Activated T-cell treated with anti-CD3 and anti-CD28 coated beads, Interleukin-2, amount 50 U/mL, for 72 hours (primary cell): Measurements from ENCODE around the gene ASAP2. TPM values are rescaled to one million over a fixed set of nuclear protein-coding genes. Genes with fewer than 3 reads are reported as not detected.

Experiments used
- ATAC-seq, 2 donors: fragments of 150-1000 bp; cut with Tn5 transposase; replicated peaks in 1 of 2; 2 replicates each; pipeline ENCODE4 v1.10.0; 2021; ENCODE audit warnings: moderate library complexity in 2 of 2, mild to moderate bottlenecking in 1 of 2
- DNase-seq, 2 donors: peaks; one replicate each; pipeline ENCODE4 v3.0.0; 2021 to 2022; ENCODE audit warnings: mixed read lengths in 1 of 2
- H3K27ac Mint-ChIP-seq: one replicate; pipeline ENCODE4 v1.8.0; 2022; ENCODE audit warnings: mild to moderate bottlenecking, moderate library complexity, mixed read lengths
- H3K27me3 Mint-ChIP-seq: one replicate; pipeline ENCODE4 v1.8.0; 2022; ENCODE audit warnings: low read depth, mixed read lengths
- H3K36me3 Mint-ChIP-seq, 2 donors: one replicate each; pipeline ENCODE4 v1.8.0; 2022; ENCODE audit warnings: mixed read lengths in 2 of 2, mild to moderate bottlenecking in 1 of 2; ENCODE audit not compliant: insufficient read depth in 2 of 2
- H3K4me1 Mint-ChIP-seq: one replicate; pipeline ENCODE4 v1.8.0; 2022; ENCODE audit warnings: low read depth, mixed read lengths
- H3K4me3 Mint-ChIP-seq, 2 donors: one replicate each; pipeline ENCODE4 v1.8.0; 2022; ENCODE audit warnings: mild to moderate bottlenecking in 2 of 2, mixed read lengths in 2 of 2, moderate library complexity in 2 of 2
- H3K9me3 Mint-ChIP-seq, 2 donors: one replicate each; pipeline ENCODE4 v1.8.0; 2022; ENCODE audit warnings: mixed read lengths in 2 of 2
- total RNA-seq, 2 donors: library from RNA; stranded (reverse); gene quantifications; one replicate each; pipeline ENCODE4 v1.2.3, GENCODE V29; 2022

Gene ASAP2
- total RNA-seq, 2 donors from 2014 or later: 0.10 to 0.42 TPM

DNA sequence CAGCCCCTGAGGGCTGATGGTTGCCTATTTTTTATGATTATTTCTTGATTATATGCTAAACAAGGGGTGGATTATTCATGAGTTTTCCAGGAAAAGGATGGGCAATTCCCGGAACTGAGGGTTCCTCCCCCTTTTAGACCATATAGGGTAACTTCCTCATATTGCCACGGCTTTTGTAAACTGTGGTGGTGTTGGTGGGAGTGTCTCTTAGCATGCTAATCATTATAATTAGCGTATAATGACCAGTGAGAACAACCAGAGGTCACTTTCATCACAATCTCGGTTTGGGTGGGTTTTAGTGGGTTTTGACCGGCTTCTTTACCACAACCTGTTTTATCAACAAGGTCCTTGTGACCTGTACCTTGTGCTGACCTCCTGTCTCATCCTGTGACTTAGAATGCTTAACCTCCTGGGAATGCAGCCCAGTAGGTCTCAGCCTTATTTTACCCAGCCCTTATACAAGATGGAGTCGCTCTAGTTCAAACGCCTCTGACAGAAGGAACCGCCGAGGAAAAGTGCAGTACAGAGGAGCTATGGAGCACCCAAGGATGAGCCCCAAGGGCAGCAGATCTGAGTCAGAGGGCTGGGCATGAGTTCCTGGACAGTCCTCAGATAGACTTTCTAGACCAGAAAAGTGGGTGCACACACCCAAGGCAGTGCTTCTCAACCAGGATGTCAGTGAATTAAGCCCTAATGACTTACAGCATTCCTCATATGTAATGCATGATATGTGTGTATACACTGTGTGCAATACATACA lies 37.1 kb upstream of the ASAP2 start:
- Mint-ChIP-seq H3K27me3 (peaks cover 13% of the 10 kb centered on the region), H3K4me3 (no peak overlapping the region), H3K9me3 (no peaks in the 10 kb centered on the region), H3K27ac (no peak overlapping the region), H3K36me3 (no peaks in the 10 kb centered on the region), H3K4me1 (no peaks in the 10 kb centered on the region)
- ATAC-seq (no peak), DNase-seq (no peak)

DNA sequence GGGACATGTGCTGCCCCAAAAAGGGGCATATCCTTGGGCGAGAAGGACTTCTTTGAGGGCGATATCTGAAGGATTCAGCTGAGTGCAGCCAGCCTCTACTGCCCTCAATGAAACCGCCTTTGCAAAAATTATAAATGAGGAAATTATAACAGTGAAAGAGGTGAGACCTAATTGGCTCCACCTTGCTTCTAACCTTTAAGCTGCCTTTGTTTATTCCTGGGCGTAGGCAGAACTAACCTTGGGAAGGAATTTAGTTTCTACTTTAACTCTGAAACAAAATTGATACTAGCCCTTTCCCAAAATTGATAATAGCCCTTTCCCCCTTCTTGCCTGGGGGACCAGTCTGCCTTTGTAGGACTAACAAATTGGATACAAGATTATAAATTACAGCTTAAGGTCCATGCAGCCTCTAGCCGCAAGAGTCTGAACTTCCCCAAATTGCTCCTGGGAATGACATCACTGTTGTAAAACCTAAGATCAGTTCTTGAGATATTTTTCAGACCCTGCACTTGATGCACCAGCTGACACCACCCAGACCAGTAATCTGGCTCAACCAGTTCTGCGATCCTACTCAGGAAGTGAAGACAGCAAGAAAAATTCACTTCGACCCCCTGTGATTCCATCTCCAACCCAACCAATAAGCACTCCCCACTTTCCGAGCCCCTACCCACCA lies 36.0 kb upstream of the ASAP2 start:
- ATAC-seq (no peak), DNase-seq (no peak)
- no peaks in the 10 kb centered on the region for H3K4me1 Mint-ChIP-seq
- no peak overlapping the region for H3K27ac Mint-ChIP-seq
- H3K27me3 Mint-ChIP-seq: peaks cover 13% of the 10 kb centered on the region
- H3K9me3 Mint-ChIP-seq: no peaks in the 10 kb centered on the region
- H3K4me3 Mint-ChIP-seq: no peak overlapping the region
- H3K36me3 Mint-ChIP-seq: no peaks in the 10 kb centered on the region

DNA sequence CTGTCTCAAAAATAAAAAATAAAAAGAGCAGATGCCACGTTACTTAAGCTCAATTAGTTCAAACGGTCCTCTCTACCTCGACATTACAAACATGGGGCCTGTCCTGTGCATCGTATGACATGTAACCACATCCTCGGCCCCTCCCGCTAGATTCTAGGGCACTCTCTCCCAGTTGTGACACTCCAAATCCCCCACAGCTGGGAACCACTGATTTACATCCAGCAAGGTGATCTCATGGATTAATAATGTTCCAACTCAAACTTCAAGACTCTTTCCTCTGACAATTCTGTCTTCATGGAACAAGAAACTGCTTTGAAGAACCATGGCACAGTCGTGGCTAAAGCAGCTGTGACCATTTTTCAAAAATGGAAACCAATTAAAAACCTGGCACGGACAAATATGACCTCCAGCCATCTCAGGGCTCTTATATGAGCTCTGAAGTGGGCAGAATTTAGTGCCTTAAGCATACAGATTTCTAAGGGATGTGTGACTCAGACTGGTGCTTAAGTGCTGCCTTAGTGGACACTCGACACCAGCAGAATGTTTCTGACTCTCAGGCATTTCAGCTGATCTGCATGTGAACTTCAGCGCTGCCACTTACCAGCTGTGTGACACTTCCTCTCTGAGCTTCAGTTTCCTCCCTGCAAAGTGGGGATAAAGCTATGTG lies 31.7 kb upstream of the ASAP2 start:
- Mint-ChIP-seq H3K4me3 (no peak overlapping the region), H3K27ac (no peak overlapping the region), H3K27me3 (peaks cover 7% of the 10 kb centered on the region), H3K4me1 (no peaks in the 10 kb centered on the region), H3K36me3 (no peaks in the 10 kb centered on the region), H3K9me3 (no peaks in the 10 kb centered on the region)
- ATAC-seq (no peak), DNase-seq (no peak)

DNA sequence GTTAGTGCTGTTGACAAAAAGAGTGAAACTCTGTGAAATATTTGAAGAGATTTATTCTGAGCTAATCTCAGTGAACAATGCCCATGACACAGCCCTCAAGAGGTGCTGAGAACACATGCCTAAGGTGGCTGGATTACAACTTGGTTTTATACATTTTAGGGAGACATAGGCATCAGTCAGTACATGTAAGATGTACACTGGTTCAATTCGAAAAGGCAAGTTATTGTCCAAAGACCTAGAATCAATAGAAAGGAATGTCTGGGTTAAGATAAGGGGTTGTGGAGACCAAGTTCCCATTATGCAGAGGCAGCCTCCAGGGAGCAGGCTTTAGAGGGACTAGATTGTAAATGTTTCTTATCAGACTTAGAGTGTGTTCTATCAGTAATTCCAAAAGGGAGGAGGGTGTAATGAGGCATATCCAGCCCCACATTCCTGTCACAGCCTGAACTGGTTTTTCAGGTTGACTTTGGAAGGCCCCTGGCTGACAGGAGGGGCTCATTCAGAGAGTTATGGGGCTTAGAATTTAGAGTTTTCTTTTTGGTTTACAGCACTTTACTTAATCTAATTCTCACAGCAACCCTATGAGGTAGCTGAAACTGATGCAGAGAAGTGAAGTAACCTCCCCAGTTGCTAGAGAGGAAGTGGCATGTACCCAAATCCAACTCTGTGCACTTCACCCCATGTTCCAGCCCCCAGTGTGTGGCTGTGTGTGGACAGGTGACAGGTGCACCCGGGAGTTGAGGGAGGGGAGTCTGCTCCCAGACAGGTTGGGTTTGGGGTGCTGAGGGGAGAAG lies 28.3 kb upstream of the ASAP2 start:
- no peak overlapping the region for H3K4me3 Mint-ChIP-seq
- H3K9me3 Mint-ChIP-seq: no peaks in the 10 kb centered on the region
- ATAC-seq (no peak), DNase-seq (no peak)
- H3K27ac Mint-ChIP-seq: no peak overlapping the region
- no peaks in the 10 kb centered on the region for H3K4me1 Mint-ChIP-seq
- peaks cover 8% of the 10 kb centered on the region for H3K27me3 Mint-ChIP-seq
- H3K36me3 Mint-ChIP-seq: peaks cover 0 to 2% of the 10 kb centered on the region in 2 donors

DNA sequence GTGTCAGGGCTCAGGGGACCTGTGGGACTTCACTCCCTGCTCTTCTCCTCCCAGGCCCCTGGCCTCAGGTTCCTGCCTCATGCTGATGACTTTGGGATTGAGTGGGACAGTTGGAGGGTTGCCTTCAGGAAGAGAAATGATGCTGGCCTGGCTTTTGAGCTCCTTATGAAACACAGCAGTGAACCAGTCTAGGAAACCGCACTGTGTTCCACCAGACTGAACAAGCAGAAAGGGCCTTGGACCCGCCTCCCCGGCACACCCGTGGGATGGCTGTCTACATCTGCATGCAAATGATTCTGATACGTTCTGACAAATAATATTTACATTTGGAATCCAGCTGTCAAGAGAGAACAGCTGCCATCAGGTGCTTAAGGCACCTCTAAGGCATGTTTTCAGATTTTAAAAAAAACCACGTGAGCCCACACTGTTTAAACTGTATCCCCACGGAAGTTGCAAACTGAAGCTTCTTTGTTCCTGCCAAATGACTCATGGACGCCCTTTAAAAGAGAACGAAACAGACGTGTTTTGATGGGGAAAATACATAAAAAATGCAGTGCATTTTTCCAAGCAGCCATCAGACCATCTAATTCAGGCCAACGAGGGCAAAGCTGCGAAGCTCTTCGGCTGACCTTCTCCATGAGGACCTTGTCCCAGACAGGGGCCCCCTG lies 27.6 kb upstream of the ASAP2 start:
- ATAC-seq: no peak
- no peaks in the 10 kb centered on the region for H3K9me3 Mint-ChIP-seq
- H3K27me3 Mint-ChIP-seq: peaks cover 14% of the 10 kb centered on the region
- H3K27ac Mint-ChIP-seq: no peak overlapping the region
- H3K4me1 Mint-ChIP-seq: no peaks in the 10 kb centered on the region
- no peak overlapping the region for H3K4me3 Mint-ChIP-seq
- DNase-seq: no peak
- peaks cover 0 to 2% of the 10 kb centered on the region in 2 donors for H3K36me3 Mint-ChIP-seq

DNA sequence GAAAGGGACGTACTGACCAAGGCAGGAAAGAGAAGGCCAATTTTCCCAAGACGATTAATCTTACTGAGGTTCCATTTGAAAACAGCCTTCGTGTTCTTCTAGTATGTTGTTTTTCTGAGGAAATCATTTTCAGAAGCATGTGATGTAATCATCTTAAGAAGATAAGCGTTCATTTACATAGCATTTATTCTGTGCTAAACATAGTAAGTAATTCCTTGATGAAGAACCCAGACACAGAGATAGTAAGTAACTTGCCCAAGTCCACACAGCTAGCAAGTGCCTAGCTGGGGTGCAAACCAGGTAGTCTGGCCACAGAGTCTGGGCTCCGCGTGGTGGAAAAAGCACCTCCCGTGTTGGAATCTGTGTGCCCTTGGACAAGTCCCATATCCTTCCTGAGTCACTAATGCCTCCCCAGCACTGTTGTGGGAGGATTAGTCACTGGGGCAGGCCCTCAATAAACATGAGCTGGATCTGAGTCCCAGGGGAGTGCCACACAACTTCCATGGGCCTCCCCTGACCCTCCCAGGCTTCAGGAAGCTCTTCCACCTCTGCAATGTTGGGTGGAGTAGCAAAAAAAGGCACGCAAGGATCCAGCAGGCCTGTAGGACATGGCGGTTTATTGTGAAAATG lies 26.9 kb upstream of the ASAP2 start:
- H3K4me1 Mint-ChIP-seq: no peaks in the 10 kb centered on the region
- DNase-seq: no peak
- no peaks in the 10 kb centered on the region for H3K9me3 Mint-ChIP-seq
- peaks cover 0 to 2% of the 10 kb centered on the region in 2 donors for H3K36me3 Mint-ChIP-seq
- H3K4me3 Mint-ChIP-seq: no peak overlapping the region
- peaks cover 16% of the 10 kb centered on the region for H3K27me3 Mint-ChIP-seq
- no peak overlapping the region for H3K27ac Mint-ChIP-seq
- ATAC-seq: no peak

DNA sequence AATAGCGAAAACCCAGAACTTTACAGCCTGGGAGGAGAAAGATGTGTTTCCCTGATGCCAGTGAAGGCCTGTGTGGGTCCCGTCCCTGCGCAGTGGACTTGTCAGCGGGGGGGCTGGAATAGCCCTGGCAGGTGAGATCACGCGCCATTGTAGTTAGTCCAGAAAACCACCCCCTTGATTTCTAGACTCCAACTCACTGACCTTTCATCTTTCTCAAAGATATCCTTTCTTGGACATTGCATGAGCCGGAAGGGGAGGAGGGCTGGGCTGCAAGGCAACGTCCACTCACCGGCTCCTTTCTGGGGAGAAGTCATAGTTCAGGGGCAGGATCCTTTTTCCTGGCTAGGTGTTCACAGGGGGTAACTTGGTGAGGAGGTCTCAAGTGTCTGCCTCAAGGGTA lies 22.3 kb upstream of the ASAP2 start:
- DNase-seq (no peak), ATAC-seq (no peak)
- Mint-ChIP-seq H3K27me3 (peaks cover 16% of the 10 kb centered on the region), H3K36me3 (peaks cover 0 to 2% of the 10 kb centered on the region in 2 donors), H3K4me3 (no peak overlapping the region), H3K9me3 (no peaks in the 10 kb centered on the region), H3K27ac (no peak overlapping the region), H3K4me1 (no peaks in the 10 kb centered on the region)

DNA sequence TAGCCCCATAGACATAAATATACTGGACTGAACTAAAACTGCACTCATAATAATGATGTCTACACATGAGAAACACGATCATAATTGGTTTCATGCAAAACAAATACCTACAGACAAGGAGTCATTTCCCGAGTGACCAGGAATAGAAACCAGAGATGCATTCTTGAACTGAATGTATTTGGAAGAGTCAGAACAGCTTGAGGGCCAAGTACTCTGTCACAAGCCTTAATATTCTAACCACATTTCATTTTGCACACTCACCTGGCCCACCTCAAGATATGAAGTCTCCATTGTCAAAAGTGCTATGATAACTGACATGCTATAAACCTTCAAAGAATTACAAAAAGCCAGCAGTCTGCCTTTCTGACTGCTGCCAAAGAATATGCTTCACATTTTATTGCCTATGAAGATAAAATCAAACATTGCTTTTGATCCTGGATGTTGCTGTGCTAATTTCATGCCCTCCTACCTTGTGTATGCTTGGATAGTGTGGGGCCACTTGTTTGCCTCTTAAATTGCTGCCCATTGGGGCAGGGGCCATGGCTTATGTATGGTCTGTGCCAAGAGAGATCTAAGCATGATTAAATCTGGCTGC lies 18.9 kb upstream of the ASAP2 start:
- Mint-ChIP-seq H3K4me1 (no peaks in the 10 kb centered on the region), H3K36me3 (no peaks in the 10 kb centered on the region), H3K27me3 (peaks cover 14% of the 10 kb centered on the region), H3K9me3 (no peaks in the 10 kb centered on the region), H3K4me3 (no peak overlapping the region), H3K27ac (no peak overlapping the region)
- DNase-seq (no peak), ATAC-seq (peak in 1 of 2 donors; percentile 74)

DNA sequence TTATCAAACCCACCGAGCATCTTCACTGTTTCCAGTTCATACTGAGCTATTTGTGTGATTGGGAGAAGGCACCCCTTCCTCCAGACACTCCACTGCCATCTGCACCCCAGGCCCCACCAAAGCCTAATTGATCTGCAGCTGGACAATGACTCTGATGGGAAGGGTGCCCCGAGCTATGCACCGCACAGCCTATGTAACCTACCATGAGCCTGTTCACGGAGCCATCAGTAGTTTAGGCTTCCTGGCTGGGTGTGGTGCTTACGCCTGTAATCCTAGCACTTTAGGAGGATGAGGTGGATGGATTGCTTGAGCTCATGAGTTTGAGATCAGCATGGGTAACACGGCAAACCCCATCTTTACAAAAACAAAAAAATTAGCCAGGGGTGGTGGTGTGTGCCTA lies 17.8 kb upstream of the ASAP2 start:
- Mint-ChIP-seq H3K27me3 (peaks cover 11% of the 10 kb centered on the region), H3K4me3 (no peak overlapping the region), H3K36me3 (no peaks in the 10 kb centered on the region), H3K4me1 (no peaks in the 10 kb centered on the region), H3K27ac (no peak overlapping the region), H3K9me3 (no peaks in the 10 kb centered on the region)
- no peak for ATAC-seq
- DNase-seq: no peak

DNA sequence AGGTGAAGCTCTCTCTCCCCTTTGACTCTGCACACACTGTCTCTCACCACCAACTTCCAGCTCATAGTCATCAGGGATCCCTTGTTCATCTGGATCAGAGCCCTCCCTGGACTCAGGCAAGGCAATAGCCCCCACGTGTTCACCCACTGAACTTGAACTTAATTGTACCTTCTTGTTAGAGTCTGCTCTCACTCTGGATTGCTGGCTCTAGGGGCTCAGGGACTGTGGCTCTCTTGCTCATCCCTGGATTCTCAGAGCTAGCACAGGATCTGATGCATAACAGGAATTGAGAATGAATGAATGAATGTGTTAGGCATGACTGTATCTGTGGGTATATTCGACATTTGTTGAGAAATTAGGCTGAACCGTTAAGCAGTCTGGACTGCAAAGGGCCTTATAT lies 16.7 kb upstream of the ASAP2 start:
- Mint-ChIP-seq H3K27me3 (peaks cover 7% of the 10 kb centered on the region), H3K4me1 (no peaks in the 10 kb centered on the region), H3K36me3 (no peaks in the 10 kb centered on the region), H3K27ac (no peak overlapping the region), H3K9me3 (no peaks in the 10 kb centered on the region), H3K4me3 (no peak overlapping the region)
- DNase-seq (no peak), ATAC-seq (peak in 1 of 2 donors; percentile 62)

DNA sequence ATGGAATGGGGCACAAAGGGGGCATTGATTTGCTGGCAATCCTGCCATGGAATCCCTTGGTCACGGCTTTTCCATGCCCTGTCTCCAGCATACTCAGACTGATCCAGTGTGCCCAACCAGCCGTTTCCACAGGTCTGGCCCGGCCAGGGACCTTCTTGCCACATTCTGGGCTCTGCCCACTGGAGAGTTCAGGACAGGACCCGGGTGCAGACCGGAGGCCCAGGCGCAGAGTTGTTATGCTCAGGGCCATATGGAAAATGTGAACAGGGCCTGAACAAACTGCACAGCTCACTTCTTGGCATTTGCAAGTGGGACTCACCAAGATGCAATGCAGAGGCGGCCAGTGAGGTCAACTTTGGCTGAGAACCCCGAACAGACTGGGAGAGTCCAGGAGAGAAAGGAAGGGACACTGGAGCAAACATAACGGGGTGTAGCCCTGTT lies 15.6 kb upstream of the ASAP2 start:
- no peak overlapping the region for H3K4me3 Mint-ChIP-seq
- no peaks in the 10 kb centered on the region for H3K4me1 Mint-ChIP-seq
- H3K27me3 Mint-ChIP-seq: peaks cover 7% of the 10 kb centered on the region
- no peak overlapping the region for H3K27ac Mint-ChIP-seq
- no peaks in the 10 kb centered on the region for H3K9me3 Mint-ChIP-seq
- DNase-seq: no peak
- H3K36me3 Mint-ChIP-seq: no peaks in the 10 kb centered on the region
- ATAC-seq: no peak

DNA sequence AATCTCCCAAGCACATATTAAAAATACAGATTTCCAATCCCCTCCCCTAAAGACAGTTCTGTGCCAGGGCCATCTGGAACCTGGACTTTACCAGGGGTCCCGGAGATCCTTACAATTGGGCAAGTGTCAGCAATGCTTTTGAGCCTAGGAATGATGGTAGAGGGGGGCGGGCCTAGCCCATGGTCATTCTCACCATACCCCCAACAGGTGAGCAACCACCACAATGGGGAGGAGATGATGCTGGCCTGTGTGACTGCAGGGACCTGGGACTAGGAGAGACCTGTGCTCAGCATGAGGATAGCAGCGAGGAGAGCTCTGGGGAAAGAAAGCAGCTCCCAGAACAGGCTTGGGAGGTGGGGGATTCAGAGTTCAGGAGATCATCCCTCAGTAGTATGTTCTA lies 13.9 kb upstream of the ASAP2 start:
- Mint-ChIP-seq H3K27ac (no peak overlapping the region), H3K4me3 (no peak overlapping the region), H3K9me3 (no peaks in the 10 kb centered on the region), H3K4me1 (no peaks in the 10 kb centered on the region), H3K36me3 (no peaks in the 10 kb centered on the region), H3K27me3 (peaks cover 13% of the 10 kb centered on the region)
- DNase-seq (no peak), ATAC-seq (no peak)
